GM12874 (cell line): ENCODE results near the gene CC2D1B.

Experiments
- TF ChIP-seq, protein P1 (sequence below): IDR thresholded peaks from 2 replicates; pipeline ENCODE4 v1.5.1; 2011; ENCODE audit warnings: low read depth, mild to moderate bottlenecking, control low read depth, low read length, moderate library complexity; ENCODE audit not compliant: insufficient read depth

The CC2D1B gene

DNA sequence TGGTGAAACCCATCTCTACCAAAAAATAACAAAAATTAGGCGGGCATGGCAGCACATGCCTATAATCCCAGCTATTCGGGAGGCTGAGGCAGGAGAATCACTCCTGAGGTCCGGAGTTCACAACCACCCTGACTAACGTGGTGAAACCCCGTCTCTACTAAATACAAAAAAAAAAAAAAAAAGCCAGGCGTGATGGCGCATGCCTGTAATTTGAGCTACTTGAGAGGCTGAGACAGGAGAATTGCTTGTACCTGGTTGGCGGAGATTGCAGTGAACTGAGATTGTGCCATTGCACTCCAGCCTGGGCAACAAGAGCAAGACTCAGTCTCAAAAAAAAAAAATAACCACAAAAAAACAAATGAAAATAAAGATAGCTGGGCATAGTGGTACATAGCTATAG is 42.3 kb downstream of the CC2D1B start:
- TF ChIP-seq, protein P1, sequence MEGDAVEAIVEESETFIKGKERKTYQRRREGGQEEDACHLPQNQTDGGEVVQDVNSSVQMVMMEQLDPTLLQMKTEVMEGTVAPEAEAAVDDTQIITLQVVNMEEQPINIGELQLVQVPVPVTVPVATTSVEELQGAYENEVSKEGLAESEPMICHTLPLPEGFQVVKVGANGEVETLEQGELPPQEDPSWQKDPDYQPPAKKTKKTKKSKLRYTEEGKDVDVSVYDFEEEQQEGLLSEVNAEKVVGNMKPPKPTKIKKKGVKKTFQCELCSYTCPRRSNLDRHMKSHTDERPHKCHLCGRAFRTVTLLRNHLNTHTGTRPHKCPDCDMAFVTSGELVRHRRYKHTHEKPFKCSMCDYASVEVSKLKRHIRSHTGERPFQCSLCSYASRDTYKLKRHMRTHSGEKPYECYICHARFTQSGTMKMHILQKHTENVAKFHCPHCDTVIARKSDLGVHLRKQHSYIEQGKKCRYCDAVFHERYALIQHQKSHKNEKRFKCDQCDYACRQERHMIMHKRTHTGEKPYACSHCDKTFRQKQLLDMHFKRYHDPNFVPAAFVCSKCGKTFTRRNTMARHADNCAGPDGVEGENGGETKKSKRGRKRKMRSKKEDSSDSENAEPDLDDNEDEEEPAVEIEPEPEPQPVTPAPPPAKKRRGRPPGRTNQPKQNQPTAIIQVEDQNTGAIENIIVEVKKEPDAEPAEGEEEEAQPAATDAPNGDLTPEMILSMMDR = no peak

DNA sequence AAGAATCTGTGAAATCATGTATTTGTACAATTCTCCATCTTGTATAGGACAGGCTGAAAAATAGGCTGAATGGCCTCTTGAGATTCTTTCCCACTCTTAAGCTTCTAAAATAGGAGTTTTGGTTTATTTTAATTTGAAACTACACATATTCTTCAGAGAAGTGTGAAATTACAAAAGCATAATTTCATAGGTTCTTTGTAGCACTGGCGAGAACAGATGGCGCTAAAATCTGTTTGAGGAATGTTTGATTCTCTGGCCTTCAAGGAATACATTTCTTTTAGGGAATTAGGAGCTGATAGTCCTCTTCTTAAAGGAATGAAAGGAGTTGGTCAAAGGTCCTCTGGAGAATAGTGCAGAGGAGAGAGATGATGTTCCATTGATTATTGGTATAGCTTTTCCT is 44.9 kb downstream of the CC2D1B start:
- TF ChIP-seq, protein P1 = no peak

DNA sequence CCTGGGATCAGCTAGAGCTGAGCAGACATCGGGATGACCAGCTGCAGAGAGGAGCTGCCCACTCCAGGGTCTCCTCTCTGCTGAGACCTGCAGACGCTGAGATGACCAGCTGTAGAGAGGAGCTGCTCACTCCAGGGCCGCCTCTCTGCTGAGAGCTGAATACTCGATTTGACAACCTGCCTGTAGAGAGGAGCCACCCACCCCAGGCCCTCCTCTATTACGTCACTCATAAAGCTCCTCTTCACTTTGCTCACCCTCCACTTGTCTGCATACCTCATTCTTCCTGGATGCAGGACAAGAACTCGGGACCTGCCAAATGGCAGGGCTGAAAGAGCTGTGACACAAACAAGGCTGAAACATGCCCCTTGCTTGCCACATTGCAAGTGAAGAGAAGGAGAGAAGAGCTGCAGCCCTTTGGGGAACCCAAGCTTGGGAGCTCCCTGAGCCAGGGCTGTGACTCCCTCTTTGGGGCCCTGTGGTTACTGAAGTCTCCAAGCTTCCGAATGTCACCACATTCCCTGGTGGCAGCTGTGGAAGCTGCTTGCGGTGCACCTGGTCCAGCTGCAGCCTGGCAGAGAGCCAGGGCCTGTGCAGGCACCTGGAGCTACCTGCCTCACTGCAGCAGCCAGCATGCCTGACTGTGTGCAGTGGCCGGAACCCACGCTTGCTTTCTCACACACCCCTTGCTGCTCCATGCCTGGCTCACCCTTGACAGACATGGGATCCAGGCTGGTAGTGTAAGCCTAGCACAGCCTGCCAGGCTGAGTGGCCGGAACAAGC is 59.6 kb downstream of the CC2D1B start:
- TF ChIP-seq, protein P1 = no peak

DNA sequence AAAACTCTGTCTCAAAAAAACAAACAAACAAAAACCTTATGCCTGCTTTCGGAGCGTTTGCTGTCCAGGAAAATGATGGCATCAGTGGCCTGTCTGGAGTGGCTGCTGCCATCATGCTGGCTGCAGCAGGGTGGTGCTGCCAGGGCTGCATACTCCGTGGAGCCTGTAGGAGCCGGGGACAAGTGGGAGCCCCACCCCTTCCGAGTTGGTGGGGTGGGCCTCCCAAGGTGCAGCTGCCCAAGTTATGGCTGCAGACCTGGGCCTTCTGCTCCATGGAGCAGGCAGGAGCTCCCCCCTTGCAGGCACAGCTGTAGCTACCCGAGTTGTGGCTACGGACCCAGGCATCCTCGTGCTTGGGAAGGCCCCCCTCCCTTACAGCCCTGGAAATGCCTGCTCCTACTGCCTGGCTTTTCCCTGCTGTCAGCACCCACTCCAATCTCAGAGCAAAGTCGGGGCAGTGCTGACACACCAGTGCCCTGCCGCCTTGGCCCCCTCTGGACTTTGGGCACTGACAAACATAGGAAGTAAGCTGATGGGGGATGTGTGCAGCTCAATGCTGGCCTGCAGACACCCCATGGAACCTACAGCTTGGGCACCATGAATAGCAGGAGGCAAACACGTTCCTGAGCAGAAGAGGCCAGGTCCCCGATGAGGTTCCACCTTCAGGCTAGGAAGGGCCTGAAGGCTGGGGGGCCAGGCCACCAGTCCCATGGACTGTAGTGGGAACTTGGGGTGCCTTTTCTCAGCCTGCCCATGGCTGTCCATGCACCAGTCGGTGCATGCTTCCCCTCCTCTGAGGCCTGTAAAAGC is 60.4 kb downstream of the CC2D1B start:
- TF ChIP-seq, protein P1 = no peak
